Sigmoid colon (tissue), 7 donors: Measurements from ENCODE around the gene MRPL4. TPM values are rescaled to one million over a fixed set of nuclear protein-coding genes. Genes with fewer than 3 reads are reported as not detected.
A peak's percentile ranks its signal among the peaks of the same experiment; 100 is the strongest.
"Not testable (repeated sequence)": the region's sequence is repeated elsewhere in the genome, so short reads cannot be mapped to it uniquely, and the experiment has no call there.

Experiments used
- DNase-seq: peaks from one replicate; pipeline ENCODE4 v3.0.0-alpha.2; 2019
- H3K27ac ChIP-seq, 4 donors: fragments of 200-600 bp; sonication (generic); one replicate each; pipeline ENCODE4 v1.5.1; 2016 to 2019; ENCODE audit warnings: mild to moderate bottlenecking in 1 of 4
- H3K27me3 ChIP-seq, 3 donors: fragments of 200-600 bp; sonication (generic); one replicate each; pipeline ENCODE4 v1.5.1; 2019; ENCODE audit warnings: mild to moderate bottlenecking in 1 of 3
- H3K36me3 ChIP-seq, 4 donors: fragments of 200-600 bp; sonication (generic); one replicate each; pipeline ENCODE4 v1.5.1; 2016 to 2019
- H3K4me1 ChIP-seq, 4 donors: fragments of 200-600 bp; sonication (generic); one replicate each; pipeline ENCODE4 v1.5.1; 2017 to 2019
- H3K4me3 ChIP-seq, 4 donors: fragments of 200-600 bp; sonication (generic); one replicate each; pipeline ENCODE4 v1.5.1; 2017 to 2019; ENCODE audit warnings: mild to moderate bottlenecking in 2 of 4, moderate library complexity in 1 of 4
- H3K9me3 ChIP-seq, 4 donors: fragments of 200-600 bp in 3 of 4; sonication (generic) in 3 of 4; one replicate each; pipeline versions ENCODE4 v1.5.1 to v1.6.1; 2013 to 2019
- CTCF ChIP-seq, 4 experiments: fragments of 450-650 bp in 3 of 4; fragments of 200-600 bp in 1 of 4; IDR thresholded peaks; one replicate each; pipeline ENCODE4 v1.5.1; 2016 to 2019; ENCODE audit warnings: antibody characterized with exemption in 4 of 4, mild to moderate bottlenecking in 3 of 4, moderate library complexity in 2 of 4
- EP300 ChIP-seq, 4 donors: sonication (generic); formaldehyde crosslinking; IDR thresholded peaks; one replicate each; pipeline ENCODE4 v1.6.1; 2017; ENCODE audit warnings: antibody characterized with exemption in 4 of 4
- POLR2A ChIP-seq, 2 donors: fragments of 450-650 bp; IDR thresholded peaks; one replicate each; pipeline ENCODE4 v1.6.1; 2016; ENCODE audit warnings: antibody characterized with exemption in 2 of 2, mild to moderate bottlenecking in 2 of 2, moderate library complexity in 2 of 2
- POLR2AphosphoS5 ChIP-seq, 4 donors: sonication (generic); formaldehyde crosslinking; IDR thresholded peaks; one replicate each; pipeline ENCODE4 v1.6.1; 2017; ENCODE audit warnings: antibody characterized with exemption in 4 of 4
- WGBS, 2 donors: extraction: QIAGEN DNeasy Blood & Tissue Kit; methylation state at CpG; one replicate each; pipeline ENCODE4 v1.1.7; 2013; 5-methylcytosine and 5-hydroxymethylcytosine counted together
- intact Hi-C: fragments of 100-400 bp; cut with DNase I; formaldehyde crosslinking; loops from one replicate; pipeline ENCODE4 v1.15.1; 2023
- polyA plus RNA-seq, 3 donors: library from polyadenylated mRNA; stranded (reverse); fragments of 200-250 nt; gene quantifications; one replicate each; pipeline ENCODE4 v1.2.3, GENCODE V29; 2013
- total RNA-seq, 4 donors: library from RNA; depleted of rRNA; stranded (reverse); fragments of >200 nt; gene quantifications; one replicate each; pipeline ENCODE4 v1.1.0, GENCODE V29; 2016
- donor health status: healthy with polysubstance abuse.
- donor health status: Bipolar disorder and iron deficiency.
- donor health status: healthy.

Gene MRPL4
- total and polyA plus RNA-seq, 7 donors, result 37.9 to 85.2 (median 56.7) TPM

GRCh38 chr19:10233946-10234345 lies 18.1 kb upstream of the MRPL4 start:
- 74 to 83% methylated on average over 4 of the region's 4 CpGs for WGBS, 2 donors
- peaks cover 2 to 22% (median 16%) of the 10 kb centered on the region in 4 donors for H3K4me1 ChIP-seq
- intact Hi-C loops, result no loop called here

GRCh38 chr19:10235003-10235402 lies 17.0 kb upstream of the MRPL4 start:
- TF ChIP-seq EP300 (IDR thresholded peaks at IDR 0.05) (no peak), CTCF (IDR thresholded peaks at IDR 0.05) (no peak)
- Histone ChIP-seq H3K27me3 (no peaks in the 10 kb centered on the region), H3K4me3 (no peak overlapping the region), H3K4me1 (peaks cover 2 to 15% (median 9%) of the 10 kb centered on the region in 4 donors), H3K9me3 (no peaks in the 10 kb centered on the region), H3K27ac (peak overlapping the region in 2 of 4 donors; percentile 71), H3K36me3 (no peaks in the 10 kb centered on the region)
- no peak for DNase-seq
- 45 to 66% methylated on average over 4 of the region's 4 CpGs for WGBS, 2 donors
- intact Hi-C loops, result no loop called here

More at GRCh38 chr19:10233946-10234345, 18.1 kb upstream of the MRPL4 start:
- Histone ChIP-seq H3K4me3 (no peak overlapping the region), H3K36me3 (no peaks in the 10 kb centered on the region), H3K27ac (no peak overlapping the region), H3K27me3 (no peaks in the 10 kb centered on the region), H3K9me3 (no peaks in the 10 kb centered on the region)
- TF ChIP-seq EP300 (IDR thresholded peaks at IDR 0.05), result no peak
- TF ChIP-seq CTCF (IDR thresholded peaks at IDR 0.05), result no peak
- TF ChIP-seq POLR2A (IDR thresholded peaks at IDR 0.05), result no peak
- no peak for TF ChIP-seq POLR2AphosphoS5 (IDR thresholded peaks at IDR 0.05)
- no peak for DNase-seq

GRCh38 chr19:10235409-10235808 lies 16.6 kb upstream of the MRPL4 start:
- Histone ChIP-seq H3K4me1 (peaks cover 0 to 10% (median 5%) of the 10 kb centered on the region in 4 donors), H3K27ac (peak overlapping the region; percentile 29 to 71 (median 61))
- H3K36me3 ChIP-seq, H3K4me3 ChIP-seq, H3K27me3 ChIP-seq, intact Hi-C loops, H3K9me3 ChIP-seq, DNase-seq: not testable (repeated sequence)
- 92 to 93% methylated on average over 7 of the region's 7 CpGs for WGBS, 2 donors

- intact Hi-C loops, result no loop called here
- TF ChIP-seq POLR2AphosphoS5 (IDR thresholded peaks at IDR 0.05) (no peak), POLR2A (IDR thresholded peaks at IDR 0.05) (no peak), EP300 (IDR thresholded peaks at IDR 0.05) (no peak), CTCF (IDR thresholded peaks at IDR 0.05) (no peak)
- Histone ChIP-seq H3K27ac (peak overlapping the region; percentile 25 to 71 (median 66)), H3K4me1 (peaks cover 0 to 4% (median 0%) of the 10 kb centered on the region in 4 donors), H3K4me3 (no peak overlapping the region), H3K27me3 (no peaks in the 10 kb centered on the region), H3K9me3 (no peaks in the 10 kb centered on the region), H3K36me3 (no peaks in the 10 kb centered on the region)
- DNase-seq, result no peak
- WGBS, 2 donors, result 86% methylated on average over 6 of the region's 6 CpGs
Observed at GRCh38 chr19:10237702-10238101, 14.3 kb upstream of the MRPL4 start.

GRCh38 chr19:10238172-10238783 lies 13.7 kb upstream of the MRPL4 start:
- peak; percentile 92 for DNase-seq
- Histone ChIP-seq H3K36me3 (no peaks in the 10 kb centered on the region), H3K9me3 (no peaks in the 10 kb centered on the region), H3K4me3 (no peak overlapping the region), H3K27ac (peak overlapping the region; percentile 25 to 71 (median 66)), H3K27me3 (no peaks in the 10 kb centered on the region), H3K4me1 (peaks cover 0 to 4% (median 0%) of the 10 kb centered on the region in 4 donors)
- 17 to 48% methylated on average over 12 of the region's 12 CpGs for WGBS, 2 donors
- no peak for TF ChIP-seq POLR2A (IDR thresholded peaks at IDR 0.05)
- TF ChIP-seq POLR2AphosphoS5 (IDR thresholded peaks at IDR 0.05), result peak in 2 of 4 donors; percentile 57 to 71
- TF ChIP-seq EP300 (IDR thresholded peaks at IDR 0.05), result no peak
- intact Hi-C loops, result no loop called here

GRCh38 chr19:10241826-10242449 lies 10.1 kb upstream of the MRPL4 start:
- H3K27me3 ChIP-seq, H3K4me1 ChIP-seq, H3K9me3 ChIP-seq, H3K36me3 ChIP-seq, DNase-seq, intact Hi-C loops, H3K27ac ChIP-seq, H3K4me3 ChIP-seq: not testable (repeated sequence)
- 92% methylated on average over 11 of the region's 11 CpGs for WGBS, 2 donors
